Activated CD4-positive, alpha-beta T cell treated with anti-CD3 and anti-CD28 coated beads, Interleukin-2, amount 50 U/mL, for 16 hours (primary cell): ENCODE results near the gene LRP1B.
"Not testable (repeated sequence)": the region's sequence is repeated elsewhere in the genome, so short reads cannot be mapped to it uniquely, and the experiment has no call there.

ENCODE experiments used
- DNase-seq: peaks from one replicate; pipeline ENCODE4 v3.0.0-alpha.2; 2020

LRP1B gene

DNA sequence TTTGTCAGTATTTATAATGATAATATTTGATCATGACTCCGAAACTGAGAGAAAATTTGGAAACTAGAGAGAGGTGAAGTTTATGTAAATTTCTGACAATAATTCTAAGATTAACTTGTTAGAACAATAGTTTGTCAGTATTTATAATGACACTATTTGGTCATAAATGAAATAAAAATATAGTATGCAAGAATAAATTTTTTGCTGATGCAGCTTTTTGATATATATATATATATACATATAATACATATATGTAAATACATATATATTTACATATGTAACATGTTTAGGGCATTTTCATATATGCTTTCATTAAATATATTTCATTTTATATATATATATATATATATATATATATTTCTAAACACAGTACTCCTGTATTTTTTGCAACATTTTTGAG lies 1158.1 kb downstream of the LRP1B start:
- no peak for DNase-seq

DNA sequence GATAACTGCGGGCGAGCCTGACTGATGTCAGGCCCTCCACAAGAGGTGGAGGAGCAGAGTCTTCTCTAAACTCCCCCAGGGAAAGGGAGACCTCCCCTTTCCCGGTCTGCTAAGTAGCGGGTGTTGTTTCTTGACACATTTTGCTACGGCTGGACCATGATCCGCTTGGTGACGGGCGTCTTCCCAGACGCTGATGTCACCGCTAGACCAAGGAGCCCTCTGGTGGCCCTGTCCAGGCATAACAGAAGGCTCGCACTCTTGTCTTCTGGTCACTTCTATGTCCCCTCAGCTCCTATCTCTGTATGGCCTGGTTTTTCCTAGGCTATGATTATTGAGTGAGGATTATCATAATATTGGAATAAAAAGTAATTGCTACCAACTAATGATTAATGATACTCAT lies 1166.5 kb downstream of the LRP1B start:
- DNase-seq = not testable (repeated sequence)

DNA sequence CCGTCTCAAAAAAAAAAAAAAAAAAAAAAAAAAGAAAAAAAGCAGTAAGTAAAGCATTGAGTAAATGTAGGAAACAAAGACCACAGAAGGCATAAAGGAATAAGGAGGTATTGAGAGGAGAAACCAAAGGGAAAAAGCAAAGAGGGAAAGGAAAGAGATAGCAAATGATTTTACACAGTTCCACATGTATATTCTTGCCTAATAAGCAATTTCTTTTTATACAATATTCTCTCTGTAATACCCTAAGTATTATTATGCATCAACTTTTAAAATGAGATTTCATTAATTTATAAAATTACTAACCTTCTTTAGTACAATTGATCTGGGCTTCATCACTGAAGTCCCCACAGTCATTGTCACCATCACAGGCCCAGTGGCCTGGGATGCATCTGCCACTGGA lies 1180.9 kb downstream of the LRP1B start:
- no peak for DNase-seq

- DNase-seq = no peak
Observed at GRCh38 chr2:140947236-140947635, 1183.6 kb downstream of the LRP1B start.

GRCh38 chr2:140943867-140944266 lies 1186.9 kb downstream of the LRP1B start:
- DNase-seq = no peak

DNA sequence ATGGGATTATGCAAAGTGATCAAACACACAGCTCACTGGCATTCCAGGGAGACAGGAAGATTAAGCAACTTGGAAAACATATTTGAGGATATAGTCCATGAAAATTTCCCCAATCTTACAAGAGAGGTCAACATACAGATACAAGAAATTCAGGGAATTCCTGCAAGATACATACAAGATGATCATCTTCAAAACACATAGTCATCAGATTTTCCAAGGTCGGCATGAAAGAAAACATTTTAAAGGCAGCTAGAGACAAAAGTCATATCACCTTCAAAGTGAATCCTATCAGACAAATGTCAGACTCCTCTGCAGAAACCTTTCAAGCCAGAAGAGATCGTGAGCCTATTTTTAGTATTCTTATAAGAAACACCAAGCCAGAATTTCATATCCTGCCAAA lies 1188.5 kb downstream of the LRP1B start:
- no peak for DNase-seq

DNA sequence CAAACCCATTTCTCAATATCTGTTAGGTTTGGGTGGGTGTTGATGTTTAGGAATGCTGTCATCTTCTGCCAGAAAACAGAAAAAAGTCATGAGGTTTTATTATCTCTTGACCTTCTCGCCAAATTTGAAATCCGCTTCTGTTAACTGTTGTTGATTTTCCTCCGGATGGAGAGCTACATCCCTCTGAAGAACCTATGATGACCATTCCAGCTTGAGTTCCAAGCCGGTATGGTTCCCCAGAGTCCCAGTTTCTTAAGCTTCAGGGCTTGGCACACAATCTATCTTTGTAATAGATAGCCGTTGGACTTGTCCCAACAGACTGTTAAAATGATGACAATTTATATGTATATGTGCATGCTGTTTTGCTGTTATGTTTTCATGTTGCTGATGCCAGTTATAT lies 1201.0 kb downstream of the LRP1B start:
- no peak for DNase-seq

DNA sequence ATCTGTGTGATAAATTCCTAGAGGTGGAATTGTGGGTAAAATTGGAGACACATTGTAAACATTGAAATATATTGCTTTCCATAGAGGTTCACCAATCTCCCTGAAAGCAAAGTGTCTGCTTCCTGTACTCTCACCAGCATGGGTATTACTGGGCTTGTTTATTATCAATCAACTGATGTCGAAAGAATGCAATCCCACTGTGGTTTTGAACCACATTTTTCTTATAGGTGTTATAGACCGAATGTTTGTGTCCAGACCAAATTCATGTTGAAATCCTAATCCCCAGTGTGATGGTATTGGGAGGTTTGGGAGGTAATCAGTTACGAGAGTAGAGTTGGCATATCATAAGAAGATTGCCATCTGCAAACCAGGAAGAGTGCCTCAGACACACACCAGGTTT lies 1212.4 kb downstream of the LRP1B start:
- no peak for DNase-seq

DNA sequence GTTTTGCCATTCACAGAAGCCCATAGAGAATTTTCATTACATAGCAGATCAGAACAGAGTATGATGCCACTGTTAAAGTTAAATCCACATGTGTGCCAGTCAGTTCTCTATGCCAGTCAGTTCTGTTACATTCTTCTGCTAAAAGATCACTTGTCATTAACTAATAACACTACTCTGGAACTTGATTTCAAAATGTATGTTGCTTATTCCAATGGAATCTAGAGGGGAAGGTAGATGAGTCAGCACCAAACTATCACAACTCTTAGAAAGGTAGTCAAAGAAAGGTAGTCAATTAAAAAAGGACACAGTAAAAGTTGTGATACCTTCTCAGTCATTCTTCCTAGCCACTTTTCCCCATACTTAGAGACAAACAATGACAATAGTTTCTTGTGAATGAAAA lies 1214.4 kb downstream of the LRP1B start:
- DNase-seq = no peak

DNA sequence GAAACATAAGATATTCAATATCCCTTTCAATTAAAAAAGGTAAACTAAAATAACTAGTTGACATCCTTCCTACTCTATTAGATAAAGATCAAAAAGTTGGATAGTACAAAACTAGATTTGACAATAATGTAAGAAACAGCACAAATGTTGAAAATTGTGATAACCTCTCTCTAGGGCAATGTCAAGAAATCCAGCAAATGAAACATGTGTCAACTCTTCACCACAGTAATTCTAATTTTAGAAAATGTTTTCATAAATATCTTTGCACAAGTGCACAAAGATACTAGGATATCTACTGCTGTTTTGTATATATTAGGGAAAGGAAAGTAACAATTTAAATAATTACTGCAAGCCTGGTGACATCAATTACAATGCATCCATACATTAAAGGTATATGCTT lies 1220.1 kb downstream of the LRP1B start:
- no peak for DNase-seq

GRCh38 chr2:140905083-140905781 lies 1225.6 kb downstream of the LRP1B start:
- DNase-seq = no peak

DNA sequence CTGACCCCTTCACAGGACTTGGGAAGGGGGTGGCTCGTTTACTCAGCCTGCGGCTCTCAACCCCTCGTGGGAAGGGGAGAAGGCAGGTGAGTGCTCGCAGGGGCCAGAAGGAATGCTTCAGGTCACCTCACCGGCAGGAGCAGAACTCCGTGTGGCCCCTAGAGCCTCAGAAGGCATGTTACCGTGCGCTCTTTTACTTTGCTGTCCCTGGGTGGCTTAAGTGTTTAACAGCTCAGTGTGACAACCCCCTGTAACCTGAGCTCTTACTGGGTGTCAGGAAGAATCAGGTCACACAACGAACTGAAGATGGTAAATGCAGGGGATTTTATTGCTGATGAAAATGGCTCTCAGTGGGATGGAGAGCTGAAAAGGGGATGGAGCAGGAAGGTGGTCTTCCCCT lies 1235.4 kb downstream of the LRP1B start:
- DNase-seq = no peak

DNA sequence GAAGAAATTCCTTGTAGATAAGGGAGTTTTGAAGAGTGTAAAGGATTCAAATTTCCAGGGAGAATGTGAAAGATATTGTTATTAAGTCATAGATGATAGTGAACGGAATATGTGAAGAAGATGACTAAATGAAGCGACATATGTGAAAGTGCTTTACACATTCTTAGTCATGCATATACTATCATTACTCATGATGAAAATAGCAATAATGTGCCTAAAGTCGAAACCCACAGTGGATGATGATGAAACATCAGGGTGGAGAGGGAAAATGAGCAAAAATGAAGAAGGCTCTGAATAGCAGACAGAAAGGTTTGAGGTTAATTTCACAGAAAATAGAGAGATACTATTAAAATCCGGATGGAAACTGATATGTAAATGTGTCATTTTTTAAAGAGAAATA lies 1237.1 kb downstream of the LRP1B start:
- DNase-seq = peak; percentile 11

- DNase-seq = no peak
Observed at GRCh38 chr2:140892911-140893637, 1237.7 kb downstream of the LRP1B start.

DNA sequence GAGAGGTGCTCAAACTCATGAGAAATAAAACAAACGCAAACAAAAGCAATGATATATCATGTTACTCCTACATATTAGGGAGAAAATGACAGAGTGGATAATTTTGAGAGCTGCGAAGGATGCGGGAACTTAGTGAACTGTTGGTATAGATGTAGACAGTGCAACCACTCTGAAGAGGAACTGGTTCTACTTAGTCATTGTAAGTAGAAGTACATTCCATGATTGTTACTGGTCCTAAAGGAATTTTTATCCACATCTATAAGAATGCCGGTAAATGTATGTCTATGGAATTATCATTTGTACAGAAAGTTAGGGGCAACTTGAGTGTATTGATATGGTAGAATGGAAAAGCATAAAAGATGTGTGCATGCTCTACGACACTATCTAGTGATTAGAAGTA lies 1238.4 kb downstream of the LRP1B start:
- DNase-seq = no peak

- no peak for DNase-seq
Observed at GRCh38 chr2:140891614-140892212, 1239.1 kb downstream of the LRP1B start.

DNA sequence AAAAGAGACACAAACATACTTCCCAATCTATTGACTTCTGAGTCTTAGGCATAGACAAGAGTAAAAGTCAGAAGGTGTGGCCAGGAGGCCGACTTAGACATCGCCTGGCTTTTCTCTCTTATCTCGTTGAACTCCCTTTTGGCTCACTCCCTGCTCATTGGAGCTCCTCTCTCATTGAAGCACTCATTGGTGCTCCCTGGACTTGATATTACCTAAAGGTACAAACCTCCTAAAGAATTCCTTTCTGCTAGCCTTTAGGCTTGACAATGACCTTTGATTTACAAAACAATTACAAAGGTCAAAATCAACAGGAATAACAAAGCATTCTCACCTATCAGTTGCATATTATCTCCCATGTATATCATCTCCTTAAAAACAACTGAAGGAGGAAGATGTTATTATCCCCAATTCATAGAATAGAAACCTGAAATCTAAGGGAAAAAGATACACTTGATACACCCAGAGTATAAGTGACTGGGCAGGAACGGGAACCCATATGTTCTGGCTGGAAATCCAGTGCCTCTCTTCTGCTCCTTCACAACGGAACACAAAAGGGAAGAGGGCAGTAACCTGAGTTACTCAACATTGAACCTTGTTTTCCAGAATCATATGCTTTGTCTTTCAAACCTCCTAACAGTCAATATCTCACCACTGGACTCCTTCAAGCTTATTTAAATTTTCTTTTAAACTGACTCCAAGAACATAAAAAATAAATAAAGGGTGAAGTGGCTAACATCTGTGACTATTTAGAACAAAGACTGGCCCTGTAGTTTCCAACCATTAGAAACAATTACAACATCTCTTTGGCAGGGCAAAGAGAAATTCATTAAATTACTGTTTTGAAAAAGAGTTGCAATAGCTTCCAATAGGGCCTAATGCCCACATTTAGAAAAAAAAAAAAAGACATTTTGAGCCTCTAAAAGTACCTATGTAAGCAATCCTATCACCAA lies 1247.9 kb downstream of the LRP1B start:
- DNase-seq = no peak

DNA sequence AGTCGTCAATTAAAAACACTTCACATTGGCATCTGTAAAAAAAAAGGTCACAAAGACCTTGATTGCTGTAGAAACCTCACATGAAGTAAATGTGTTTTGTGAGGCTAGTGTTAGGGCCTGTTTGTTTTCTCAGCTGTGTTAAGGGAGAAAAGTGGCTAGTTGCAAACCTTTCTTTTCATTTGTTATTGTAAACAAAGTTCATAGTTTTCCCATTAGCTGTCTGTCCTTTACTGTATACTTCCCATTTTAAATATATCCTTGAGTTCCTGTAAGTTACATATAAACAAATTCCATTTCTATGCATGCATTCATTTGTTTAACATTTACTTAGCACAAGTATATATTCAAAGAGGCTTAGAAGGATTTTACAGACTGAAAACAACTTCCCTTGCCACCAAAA lies 1250.2 kb downstream of the LRP1B start:
- DNase-seq = no peak

DNA sequence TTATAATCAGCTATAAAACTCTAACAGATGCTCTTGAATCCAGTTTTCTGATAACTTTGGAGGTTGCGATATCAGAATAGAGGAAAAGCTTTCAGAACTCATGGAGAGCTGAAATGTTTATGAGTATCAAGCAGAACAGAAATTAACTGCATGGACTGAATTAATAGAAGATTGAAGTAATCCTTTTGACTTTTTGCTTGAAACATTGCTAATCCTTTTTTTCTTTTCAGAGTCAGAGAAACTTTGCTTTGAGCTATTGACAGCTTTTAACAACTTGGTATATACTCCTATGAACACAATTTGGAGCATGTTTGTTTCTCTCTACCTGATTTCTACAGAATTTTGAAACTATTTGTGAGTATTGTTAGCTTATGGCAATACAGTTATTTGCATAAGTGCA lies 1254.8 kb downstream of the LRP1B start:
- DNase-seq = no peak

GRCh38 chr2:140873915-140874531 lies 1256.8 kb downstream of the LRP1B start:
- DNase-seq = no peak

GRCh38 chr2:140869925-140870324 lies 1260.9 kb downstream of the LRP1B start:
- DNase-seq = no peak

DNA sequence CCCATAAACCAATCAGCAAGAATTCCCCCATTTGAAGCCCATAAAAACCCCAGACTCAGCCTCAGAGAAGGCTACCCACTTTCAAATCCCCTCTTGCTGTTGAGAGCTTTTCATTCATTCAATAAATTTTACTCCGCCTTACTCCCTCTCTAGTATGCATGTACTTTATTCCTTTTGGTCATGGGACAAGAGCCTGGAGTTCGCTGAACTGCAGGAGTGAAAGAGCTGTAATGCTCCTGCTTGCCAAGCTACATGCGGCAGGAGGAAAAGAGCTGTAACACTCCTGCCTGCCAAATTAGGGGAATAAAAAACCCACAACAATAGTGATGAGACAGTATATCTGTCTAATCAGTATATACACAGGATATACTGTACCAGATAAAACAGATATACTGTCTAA lies 1261.7 kb downstream of the LRP1B start:
- no peak for DNase-seq

DNA sequence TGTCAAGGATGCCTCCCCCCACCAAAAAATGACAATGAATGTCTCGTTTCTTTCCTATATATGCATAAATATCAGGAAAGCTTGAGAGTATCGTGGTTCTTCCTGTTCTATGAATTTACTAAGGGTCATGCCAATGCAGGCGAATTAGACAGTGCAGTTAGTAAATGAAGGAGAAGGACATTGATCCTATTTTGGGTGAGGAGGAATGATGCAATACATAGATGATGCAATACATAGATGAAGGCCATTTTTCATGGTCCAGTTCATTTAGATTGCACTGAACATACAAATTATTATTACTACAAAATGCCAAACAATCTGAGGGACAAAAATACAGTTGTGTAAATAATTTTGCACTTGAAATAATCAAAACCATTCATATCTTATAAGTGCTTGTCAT lies 1265.0 kb downstream of the LRP1B start:
- no peak for DNase-seq
